Endothelial cell of umbilical vein (primary cell): ENCODE results near the gene ASMTL. TPM values are rescaled to one million over a fixed set of nuclear protein-coding genes. Genes with fewer than 3 reads are reported as not detected.

Experiments used
- BruUV-seq: library from RNA; stranded (reverse); fragments of 400-500 nt; replicated peaks from 2 replicates; lab custom pipeline; 2021; lab: Mats Ljungman, UMichigan
- CTCF ChIA-PET: fragments of 300-600, 350-600 bp; sonication (Branson Sonifier 250); formaldehyde crosslinking; loops from one replicate; lab custom pipeline; 2021; ENCODE audit warnings: antibody characterized with exemption, inconsistent platforms; lab: Charles Lee
- POLR2A ChIA-PET: fragments of 300-600, 350-600 bp; sonication (Branson Sonifier 250); formaldehyde crosslinking; loops from one replicate; lab custom pipeline; 2021; ENCODE audit warnings: antibody characterized with exemption, inconsistent platforms; lab: Charles Lee
- DNase-seq: peaks from one replicate; pipeline ENCODE4 v3.0.0-alpha.2; 2011; ENCODE audit warnings: low read depth, low spot score
- FAIRE-seq: peaks from 2 replicates; lab custom pipeline; 2011; peaks lifted over from hg19 to GRCh38; lab: Jason Lieb, UNC
- H2AFZ ChIP-seq: 2 replicates; pipeline ENCODE4 v1.6.0; 2012; ENCODE audit warnings: low read depth, low read length, control low read depth, inconsistent platforms
- H3K27ac ChIP-seq: 2 replicates; pipeline ENCODE4 v1.5.1; 2011; ENCODE audit warnings: low read depth, mild to moderate bottlenecking, control low read depth, low read length, moderate library complexity; ENCODE audit not compliant: insufficient read depth
- H3K27me3 ChIP-seq, 2 experiments: 2 replicates each; pipeline versions ENCODE4 v1.6.0 to v1.6.1; 2011; ENCODE audit warnings: low read length in 2 of 2, mixed read lengths in 1 of 2; ENCODE audit not compliant: control insufficient read depth in 2 of 2, insufficient read depth in 2 of 2
- H3K36me3 ChIP-seq, 2 experiments: 2 replicates in 1 of 2; 3 replicates in 1 of 2; pipeline ENCODE4 v1.5.1; 2011; ENCODE audit warnings: low read length in 2 of 2, mild to moderate bottlenecking in 1 of 2, moderate library complexity in 1 of 2; ENCODE audit not compliant: control insufficient read depth in 2 of 2, insufficient read depth in 2 of 2; ENCODE audit errors: extremely low read depth in 1 of 2
- H3K4me1 ChIP-seq: 3 replicates; pipeline ENCODE4 v1.5.1; 2011; ENCODE audit warnings: mild to moderate bottlenecking, low read length; ENCODE audit not compliant: control insufficient read depth, insufficient read depth; ENCODE audit errors: extremely low read depth
- H3K4me2 ChIP-seq: 2 replicates; pipeline ENCODE4 v1.6.1; 2011; ENCODE audit warnings: low read length, control low read depth, mixed read lengths; ENCODE audit not compliant: insufficient read depth
- H3K4me3 ChIP-seq, 3 experiments: fragments of 200-600 bp in 1 of 3; sonication (generic), shearing (Covaris generic) in 1 of 3; replicated peaks in 1 of 3; 2 replicates each; pipeline ENCODE4 v1.5.1; 2011 to 2016; ENCODE audit warnings: control low read depth in 3 of 3, low read length in 3 of 3, mild to moderate bottlenecking in 2 of 3, inconsistent platforms in 1 of 3, low read depth in 1 of 3, moderate library complexity in 1 of 3; ENCODE audit not compliant: insufficient read depth in 1 of 3
- H3K79me2 ChIP-seq: 2 replicates; pipeline ENCODE4 v1.6.0; 2012; ENCODE audit warnings: low read length, inconsistent platforms; ENCODE audit not compliant: control insufficient read depth, insufficient read depth
- H3K9ac ChIP-seq: replicated peaks from 2 replicates; pipeline ENCODE3; 2011; ENCODE audit warnings: low read length, control low read depth; ENCODE audit not compliant: insufficient read depth; ENCODE audit errors: extremely low read depth
- H3K9me1 ChIP-seq: replicated peaks from 3 replicates; pipeline ENCODE4 v1.6.0; 2011; ENCODE audit warnings: mild to moderate bottlenecking, low read length; ENCODE audit not compliant: control insufficient read depth, insufficient read depth; ENCODE audit errors: extremely low read depth
- H3K9me3 ChIP-seq: replicated peaks from 2 replicates; pipeline ENCODE4 v1.5.1; 2012; ENCODE audit warnings: low read length, inconsistent platforms; ENCODE audit not compliant: control insufficient read depth, insufficient read depth
- H4K20me1 ChIP-seq: replicated peaks from 2 replicates; pipeline ENCODE3; 2011; ENCODE audit warnings: mild to moderate bottlenecking, low read length; ENCODE audit not compliant: control insufficient read depth, insufficient read depth; ENCODE audit errors: extremely low read depth
- CTCF ChIP-seq, 2 donors: IDR thresholded peaks; 1 replicate in 1 of 2; 2 replicates in 1 of 2; pipeline ENCODE4 v1.5.1; 2011; ENCODE audit warnings: low read length in 2 of 2, mild to moderate bottlenecking in 2 of 2, moderate library complexity in 2 of 2, control low read depth in 1 of 2, inconsistent platforms in 1 of 2, low read depth in 1 of 2; ENCODE audit not compliant: insufficient read depth in 1 of 2; ENCODE audit errors: extremely low read depth in 1 of 2
- EZH2 ChIP-seq: IDR thresholded peaks from 2 replicates; pipeline ENCODE4 v1.6.1; 2012; ENCODE audit warnings: borderline replicate concordance, low read depth, mild to moderate bottlenecking, moderate library complexity, low read length, inconsistent platforms; ENCODE audit not compliant: severe bottlenecking
- FOS ChIP-seq: IDR thresholded peaks from 2 replicates; pipeline ENCODE4 v1.6.1; 2011; ENCODE audit warnings: mild to moderate bottlenecking, low read length, moderate library complexity, borderline replicate concordance; ENCODE audit not compliant: insufficient read depth
- GATA2 ChIP-seq: IDR thresholded peaks from 2 replicates; pipeline ENCODE4 v1.7.0; 2011; ENCODE audit warnings: low read depth, mild to moderate bottlenecking, moderate library complexity, mixed read lengths, low read length; ENCODE audit not compliant: insufficient read length, insufficient read depth
- JUN ChIP-seq: IDR thresholded peaks from 2 replicates; pipeline ENCODE4 v1.6.1; 2011; ENCODE audit warnings: borderline replicate concordance, low read depth; ENCODE audit not compliant: insufficient read length, insufficient read depth
- MAX ChIP-seq: IDR thresholded peaks from 2 replicates; pipeline ENCODE4 v1.6.1; 2011; ENCODE audit not compliant: insufficient read depth, insufficient read length
- MYC ChIP-seq: IDR thresholded peaks from one replicate; pipeline ENCODE4 v1.6.1; 2011; ENCODE audit warnings: mild to moderate bottlenecking, low read depth, low read length
- POLR2A ChIP-seq: IDR thresholded peaks from 2 replicates; pipeline ENCODE4 v1.6.1; 2012; ENCODE audit warnings: low read depth, mild to moderate bottlenecking, control low read depth, low read length
- POLR2AphosphoS5 ChIP-seq: IDR thresholded peaks from 2 replicates; pipeline ENCODE4 v1.6.1; 2012; ENCODE audit warnings: low read depth, mild to moderate bottlenecking, control low read depth, low read length, moderate library complexity; ENCODE audit not compliant: insufficient read depth
- dilution Hi-C: fragments of 300-500 bp; cut with MboI; formaldehyde crosslinking; loops from one replicate; pipeline ENCODE4 v1.15.0; 2019; ENCODE audit warnings: low sequenced_read_pairs; ENCODE audit not compliant: extremely low pct_ligation_motif_present
- intact Hi-C: fragments of 100-400 bp; cut with micrococcal nuclease; formaldehyde crosslinking; loops from one replicate; pipeline ENCODE4 v1.10.0; 2022
- polyA plus RNA-seq, 4 experiments: library from polyadenylated mRNA; depleted of rRNA in 3 of 4; stranded (reverse) in 3 of 4; unstranded in 1 of 4; fragments of >200 nt; gene quantifications; 2 replicates each; pipeline versions ENCODE4 v1.2.1 to v1.2.3, GENCODE V29; 2011 to 2012; ENCODE audit warnings: missing spikeins in 1 of 4
- total RNA-seq: library from RNA; stranded (reverse); gene quantifications from 2 replicates; pipeline ENCODE4 v1.2.3, GENCODE V29; 2021

ASMTL gene
- total and polyA plus RNA-seq, 2 donors (not counting 3 experiments of a cell fraction or from before 2014, with no cell fraction given): 27.1 to 29.9 TPM

- peaks cover 2 to 24% of the 10 kb centered on the region in 2 experiments for H3K36me3 ChIP-seq
- H3K9me3 ChIP-seq: no peaks in the 10 kb centered on the region
- ChIA-PET CTCF (no interaction called here), POLR2A (no interaction called here)
- dilution Hi-C loops: no loop called here
- H3K27ac ChIP-seq: no peak overlapping the region
- FAIRE-seq (no peak), DNase-seq (no peak)
- H3K4me1 ChIP-seq: no peaks in the 10 kb centered on the region
- no peaks in the 10 kb centered on the region for H3K9me1 ChIP-seq
- H3K9ac ChIP-seq: no peak overlapping the region
- no peaks in the 10 kb centered on the region for H3K79me2 ChIP-seq
- TF ChIP-seq GATA2 (no peak), MAX (no peak), POLR2AphosphoS5 (no peak), MYC (no peak), CTCF (IDR thresholded peaks at IDR 0.05; ENCODE audit: extremely low read depth in 1 of 2, insufficient read depth in 1 of 2, low read depth in 1 of 2, low read length in 2 of 2) (no peak), JUN (no peak), EZH2 (no peak), FOS (no peak), POLR2A (no peak)
- H3K4me3 ChIP-seq: no peak overlapping the region
- no TSS peak for BruUV-seq
- no peak overlapping the region for H2AFZ ChIP-seq
- H4K20me1 ChIP-seq: no peaks in the 10 kb centered on the region
- no peaks in the 10 kb centered on the region for H3K27me3 ChIP-seq
- intact Hi-C loops: no loop called here
- H3K4me2 ChIP-seq: no peak overlapping the region
Observed at GRCh38 chrX:1420371-1420770, 32.3 kb downstream of the ASMTL start.
